ENCODE measurements around the gene FHOD3. TPM values are rescaled to one million over a fixed set of nuclear protein-coding genes. Genes with fewer than 3 reads are reported as not detected.

FHOD3 gene
- total and polyA plus RNA-seq, 2 of the 8 experiments (the other 6 are each of a cell fraction or from before 2014, with no cell fraction given): 9.7 to 10.5 TPM

DNA sequence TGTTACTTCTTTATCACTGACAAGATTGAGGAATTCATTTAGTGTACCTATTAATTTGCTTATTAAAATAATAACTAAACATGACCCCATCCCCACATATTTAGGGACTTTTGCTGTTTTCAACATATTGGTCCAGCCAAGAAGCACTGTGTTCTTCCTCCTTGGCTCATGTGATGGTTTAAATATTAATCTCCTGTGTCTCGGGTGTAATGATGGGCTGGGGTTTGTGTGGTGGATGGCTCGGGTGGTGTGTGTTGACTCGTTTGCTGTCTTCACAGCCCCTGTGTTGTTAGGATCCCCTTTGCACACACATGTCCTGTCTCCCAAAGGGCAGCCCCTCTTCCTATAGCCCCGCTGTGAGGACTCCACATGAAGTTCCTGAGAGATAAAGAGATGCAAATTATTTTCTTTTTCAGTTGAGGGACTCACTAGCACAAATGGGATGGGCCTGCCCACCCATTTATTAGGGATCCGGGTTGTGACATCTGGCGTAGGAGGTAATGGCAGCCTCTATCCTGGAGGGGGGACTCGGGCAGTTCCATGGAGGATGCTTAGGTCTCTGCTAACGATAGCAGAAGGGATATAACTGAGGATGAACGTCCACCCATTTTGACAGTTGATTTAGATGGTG, 53.4 kb downstream of the FHOD3 start:
- Histone ChIP-seq H3K18ac (ENCODE audit: extremely low read depth, low read length) (no peak overlapping the region), H3K9me3 (ENCODE audit: insufficient read depth in 2 of 2, low read depth in 1 of 2, low read length in 1 of 2) (no peaks in the 10 kb centered on the region), H2AFZ (ENCODE audit: low read length) (no peak overlapping the region), H3K4me2 (ENCODE audit: insufficient read depth in 1 of 2, low read depth in 2 of 2, low read length in 2 of 2) (peak overlapping the region; percentile 6 to 43; a peak in 3 of 4 replicates), H3K23me2 (ENCODE audit: low read depth, low read length) (no peaks in the 10 kb centered on the region; the same call in 1 of the 2 replicates), H3K4me1 (replicated peaks in 1 of 4; ENCODE audit: control insufficient read depth in 3 of 4, insufficient read depth in 4 of 4, low read length in 3 of 4) (peaks cover 0 to 15% (median 12%) of the 10 kb centered on the region in 4 experiments; a peak in 6 of 7 replicates), H2BK20ac (ENCODE audit: low read length) (no peak overlapping the region), H2BK15ac (ENCODE audit: low read length) (no peak overlapping the region), H3K79me1 (ENCODE audit: low read depth, low read length) (no peaks in the 10 kb centered on the region), H3K79me2 (ENCODE audit: control insufficient read depth in 1 of 2, insufficient read depth in 2 of 2, low read length in 2 of 2) (no peaks in the 10 kb centered on the region), H3K4me3 (ENCODE audit: extremely low read depth in 1 of 4, insufficient read depth in 2 of 4, low read depth in 3 of 4, low read length in 4 of 4) (no peak overlapping the region), H3K14ac (ENCODE audit: insufficient read length) (no peak overlapping the region), H3K36me3 (ENCODE audit: control insufficient read depth in 2 of 4, insufficient read depth in 4 of 4, low read length in 3 of 4) (no peaks in the 10 kb centered on the region), H4K5ac (ENCODE audit: insufficient read length, low read depth, low read length) (no peak overlapping the region), H2BK120ac (replicated peaks; ENCODE audit: low read depth, low read length) (no peak overlapping the region), H2AK5ac (ENCODE audit: low read depth, low read length) (no peak overlapping the region), H2BK12ac (ENCODE audit: low read depth, low read length) (no peak overlapping the region), H2BK5ac (ENCODE audit: low read depth, low read length) (no peak overlapping the region; the same call in 1 of the 2 replicates), H4K8ac (ENCODE audit: extremely low read depth, insufficient read depth, low read length) (no peak overlapping the region), H3K4ac (replicated peaks; ENCODE audit: insufficient read length, low read depth, low read length) (no peak overlapping the region), H4K91ac (replicated peaks; ENCODE audit: insufficient read length, low read length) (no peak overlapping the region), H4K20me1 (replicated peaks in 1 of 2; ENCODE audit: control insufficient read depth in 1 of 2, insufficient read depth in 2 of 2, low read length in 2 of 2) (no peaks in the 10 kb centered on the region), H3K23ac (ENCODE audit: insufficient read length) (no peak overlapping the region), H3K27me3 (replicated peaks in 1 of 4; ENCODE audit: control insufficient read depth in 3 of 4, extremely low read depth in 1 of 4, insufficient read depth in 3 of 4, low read length in 3 of 4) (no peaks in the 10 kb centered on the region; a peak in 1 of 7 replicates), H3K56ac (replicated peaks; ENCODE audit: insufficient read length, low read depth, low read length) (no peak overlapping the region), H3K27ac (ENCODE audit: low read depth, low read length) (no peak overlapping the region), H3K9ac (replicated peaks in 1 of 4; ENCODE audit: extremely low read depth in 1 of 4, low read depth in 3 of 4, low read length in 3 of 4) (no peak overlapping the region)
- POLR2A ChIA-PET (ENCODE audit: partially characterized antibody): no interaction called here
- no peak for FAIRE-seq
- CTCF ChIA-PET (ENCODE audit: partially characterized antibody): no interaction called here
- no peak for DNase-seq (ENCODE audit: low read depth in 1 of 2, low spot score in 2 of 2)
- 50% methylated on average over 9 of the region's 9 CpGs; no CpG with 5 or more reads in 1 of the 2 experiments for WGBS, 2 experiments (ENCODE audit: extremely low coverage in 1 of 2, insufficient coverage in 1 of 2, insufficient read length in 1 of 2, insufficient replicate concordance in 2 of 2, low coverage in 1 of 2, low lambda C conversion rate in 2 of 2, missing lambda C conversion rate in 1 of 2)
- TF ChIP-seq JUN (IDR thresholded peaks at IDR 0.05; ENCODE audit: low read depth, low read length) (no peak), TAF7 (optimal IDR thresholded peaks at IDR 0.05; ENCODE audit: borderline replicate concordance, low read depth, low read length) (no peak), SIX5 (IDR thresholded peaks at IDR 0.05; ENCODE audit: low read depth, low read length) (no peak), SRF (IDR thresholded peaks at IDR 0.05; ENCODE audit: low read depth, low read length) (no peak), YY1 (IDR thresholded peaks at IDR 0.05; ENCODE audit: low read depth, low read length) (no peak), POLR2AphosphoS5 (IDR thresholded peaks at IDR 0.05; ENCODE audit: low read depth, low read length) (no peak), CEBPB (IDR thresholded peaks at IDR 0.05; ENCODE audit: low read depth, low read length) (0 out of 2 replicates have a peak, but pooled peaks have one; percentile 16), TCF12 (IDR thresholded peaks at IDR 0.05; ENCODE audit: low read depth, low read length) (0 out of 2 replicates have a peak, but pooled peaks have one; percentile 4), KDM4A (IDR thresholded peaks at IDR 0.05; ENCODE audit: low read depth, low read length, severe bottlenecking) (no peak), SP4 (IDR thresholded peaks at IDR 0.05; ENCODE audit: low read length) (no peak)
- TF ChIP-seq, protein P1, sequence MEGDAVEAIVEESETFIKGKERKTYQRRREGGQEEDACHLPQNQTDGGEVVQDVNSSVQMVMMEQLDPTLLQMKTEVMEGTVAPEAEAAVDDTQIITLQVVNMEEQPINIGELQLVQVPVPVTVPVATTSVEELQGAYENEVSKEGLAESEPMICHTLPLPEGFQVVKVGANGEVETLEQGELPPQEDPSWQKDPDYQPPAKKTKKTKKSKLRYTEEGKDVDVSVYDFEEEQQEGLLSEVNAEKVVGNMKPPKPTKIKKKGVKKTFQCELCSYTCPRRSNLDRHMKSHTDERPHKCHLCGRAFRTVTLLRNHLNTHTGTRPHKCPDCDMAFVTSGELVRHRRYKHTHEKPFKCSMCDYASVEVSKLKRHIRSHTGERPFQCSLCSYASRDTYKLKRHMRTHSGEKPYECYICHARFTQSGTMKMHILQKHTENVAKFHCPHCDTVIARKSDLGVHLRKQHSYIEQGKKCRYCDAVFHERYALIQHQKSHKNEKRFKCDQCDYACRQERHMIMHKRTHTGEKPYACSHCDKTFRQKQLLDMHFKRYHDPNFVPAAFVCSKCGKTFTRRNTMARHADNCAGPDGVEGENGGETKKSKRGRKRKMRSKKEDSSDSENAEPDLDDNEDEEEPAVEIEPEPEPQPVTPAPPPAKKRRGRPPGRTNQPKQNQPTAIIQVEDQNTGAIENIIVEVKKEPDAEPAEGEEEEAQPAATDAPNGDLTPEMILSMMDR (IDR thresholded peaks at IDR 0.05; ENCODE audit: control extremely low read depth in 1 of 3, insufficient read depth in 1 of 3, low read depth in 1 of 3, low read length in 3 of 3): peak in 1 of 3 experiments; percentile 2; a peak in 1 of 4 replicates
